Measurements from ENCODE around the gene CROT.

GRCh38 chr7:87328281-87328680 is 17.2 kb upstream of the CROT start:
- TF ChIP-seq EZH2phosphoT487 (IDR thresholded peaks at IDR 0.05), result no peak
- no peak for TF ChIP-seq CTCF (IDR thresholded peaks at IDR 0.05)

Measured in neural progenitor cell (in vitro differentiated cells).